Activated CD8-positive, alpha-beta memory T cell treated with anti-CD3 and anti-CD28 coated beads for 36 hours (primary cell): ENCODE results near the gene NFIX. TPM values are rescaled to one million over a fixed set of nuclear protein-coding genes. Genes with fewer than 3 reads are reported as not detected.

ENCODE experiments used
- CTCF ChIA-PET: fragments of 350-600 bp; sonication (Branson Sonifier 250); formaldehyde crosslinking; loops from one replicate; lab custom pipeline; 2021; ENCODE audit warnings: antibody characterized with exemption; lab: Charles Lee
- POLR2A ChIA-PET: fragments of 350-600 bp; sonication (Branson Sonifier 250); formaldehyde crosslinking; loops from one replicate; lab custom pipeline; 2021; ENCODE audit warnings: antibody characterized with exemption; lab: Charles Lee
- total RNA-seq, 2 experiments: library from RNA; stranded (reverse); gene quantifications; one replicate each; pipeline ENCODE4 v1.2.3, GENCODE V29; 2021

NFIX gene
- total RNA-seq, 2 experiments from 2014 or later = 2.2 to 3.5 TPM

DNA sequence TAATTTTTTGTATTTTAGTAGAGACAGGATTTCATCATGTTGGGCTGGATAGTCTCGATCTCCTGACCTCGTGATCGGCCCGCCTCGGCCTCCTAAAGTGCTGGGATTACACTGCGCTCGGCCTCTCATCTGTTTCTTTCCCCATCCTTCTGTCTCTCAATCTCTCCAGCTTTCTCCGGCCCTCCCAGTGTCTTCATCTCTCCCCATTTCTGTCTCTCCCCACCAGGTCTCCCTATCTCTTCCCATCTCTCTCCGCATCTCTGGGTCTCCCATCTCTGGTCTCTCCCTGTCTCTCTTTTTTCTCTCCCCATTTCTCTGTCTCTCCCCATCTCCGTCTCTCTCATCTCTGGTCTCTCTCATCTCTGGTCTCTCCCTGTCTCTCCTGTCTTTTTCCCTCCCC, 12.2 kb upstream of the NFIX start:
- CTCF ChIA-PET = interaction anchor here (1.1 to 3.2 kb wide), 5 partner anchors 17 to 111 kb away, joined by 3 to 25 read pairs (median 15); no protein-coding TSS in a partner anchor
- POLR2A ChIA-PET = no interaction called here

DNA sequence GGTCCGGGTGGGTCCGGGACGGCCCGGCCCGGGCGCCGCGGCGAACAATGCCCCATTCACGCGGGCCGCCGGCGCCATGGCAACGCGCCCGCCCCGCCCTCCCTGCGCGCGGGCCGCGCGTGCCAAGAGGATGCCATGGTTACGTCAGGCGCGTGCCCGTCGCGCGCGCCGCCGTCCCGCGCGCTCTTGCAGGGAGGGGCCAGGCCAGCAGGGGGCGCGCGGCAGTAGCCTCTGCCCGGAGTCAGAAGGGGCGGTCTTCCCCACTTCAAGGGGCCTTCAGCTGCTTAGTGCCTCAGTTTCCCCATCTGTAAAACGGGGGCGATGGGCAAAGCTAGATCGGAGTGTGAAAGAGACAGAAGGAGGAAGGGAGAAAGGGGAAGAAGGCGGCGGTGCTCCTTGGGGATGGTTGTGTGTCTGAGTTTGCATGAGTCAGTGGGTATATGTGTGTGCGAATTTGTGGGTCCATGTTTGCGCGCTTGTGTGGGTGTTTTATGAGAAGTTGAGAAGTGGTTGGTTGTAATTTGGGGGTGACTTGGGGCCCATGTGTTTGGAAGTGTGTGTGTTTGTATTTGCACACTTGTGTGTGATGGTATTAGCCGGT, 11.6 kb upstream of the NFIX start:
- CTCF ChIA-PET = interaction anchor here (0.6 to 3.2 kb wide), 9 partner anchors 17 to 111 kb away, joined by 3 to 25 read pairs (median 4); no protein-coding TSS in a partner anchor
- POLR2A ChIA-PET = no interaction called here

GRCh38 chr19:12984143-12984627, 11.1 kb upstream of the NFIX start:
- ChIA-PET CTCF (interaction anchor here (0.6 to 3.2 kb wide), 9 partner anchors 15 to 111 kb away, joined by 3 to 19 read pairs (median 3); no protein-coding TSS in a partner anchor), POLR2A (no interaction called here)

DNA sequence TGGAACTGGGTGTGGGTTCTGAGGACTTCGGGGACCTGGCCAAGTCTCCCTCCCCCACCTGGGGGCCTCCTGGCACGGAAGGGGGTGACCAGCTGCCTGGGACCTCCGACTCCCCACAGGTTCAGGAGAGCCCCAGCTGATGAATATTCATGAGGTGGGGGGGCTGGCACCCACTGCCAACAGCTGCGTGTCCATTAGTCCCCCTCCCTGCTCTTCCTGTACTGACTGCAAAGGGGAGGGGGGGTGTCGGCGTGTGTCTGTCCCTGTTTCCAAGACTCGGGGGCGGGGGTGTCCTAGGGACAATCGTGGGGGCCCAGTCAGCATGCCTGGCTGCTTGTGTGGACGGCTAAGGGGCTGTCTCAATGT, 10.6 kb upstream of the NFIX start:
- ChIA-PET CTCF (interaction anchor here (1.0 to 3.2 kb wide), 6 partner anchors 14 to 109 kb away, joined by 3 to 19 read pairs (median 4); no protein-coding TSS in a partner anchor), POLR2A (no interaction called here)

DNA sequence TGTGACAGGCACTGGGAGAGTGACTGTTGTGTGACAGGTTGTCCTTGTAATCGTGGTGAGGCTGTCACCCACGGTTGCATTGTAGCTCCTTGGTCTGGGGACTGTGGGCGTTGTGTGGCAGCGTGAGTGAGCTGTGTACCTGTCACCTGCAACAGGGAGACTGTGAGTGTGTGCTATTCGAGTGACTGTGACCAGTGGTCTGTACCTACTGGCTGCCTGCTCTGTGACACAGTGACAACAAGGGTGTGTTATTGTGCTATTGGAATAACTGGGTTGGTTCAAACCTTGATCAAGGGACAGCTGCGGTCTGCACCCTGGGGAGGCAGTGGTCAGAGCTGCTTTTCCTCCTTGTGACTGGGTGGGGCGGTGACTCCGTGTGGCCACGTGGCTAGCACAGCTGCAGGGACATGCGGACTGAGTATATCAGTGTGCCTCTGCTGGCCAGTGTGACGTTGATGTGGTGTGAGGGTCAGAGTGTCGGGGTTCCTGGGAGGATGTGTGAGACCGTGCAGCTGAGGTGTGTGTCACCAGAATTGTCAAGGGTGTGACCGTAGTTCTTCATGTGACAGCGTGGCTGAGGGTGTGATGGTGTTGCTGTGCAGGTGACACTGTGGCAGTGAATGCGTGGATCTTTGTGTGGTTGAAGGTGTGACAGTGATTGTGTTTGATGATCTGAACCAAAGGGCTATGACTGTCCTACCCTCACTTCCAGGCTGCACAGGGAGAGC, 10.1 kb upstream of the NFIX start:
- ChIA-PET POLR2A (no interaction called here), CTCF (interaction anchor here (1.0 to 3.2 kb wide), 6 partner anchors 14 to 132 kb away, joined by 3 to 19 read pairs (median 4); no protein-coding TSS in a partner anchor)

DNA sequence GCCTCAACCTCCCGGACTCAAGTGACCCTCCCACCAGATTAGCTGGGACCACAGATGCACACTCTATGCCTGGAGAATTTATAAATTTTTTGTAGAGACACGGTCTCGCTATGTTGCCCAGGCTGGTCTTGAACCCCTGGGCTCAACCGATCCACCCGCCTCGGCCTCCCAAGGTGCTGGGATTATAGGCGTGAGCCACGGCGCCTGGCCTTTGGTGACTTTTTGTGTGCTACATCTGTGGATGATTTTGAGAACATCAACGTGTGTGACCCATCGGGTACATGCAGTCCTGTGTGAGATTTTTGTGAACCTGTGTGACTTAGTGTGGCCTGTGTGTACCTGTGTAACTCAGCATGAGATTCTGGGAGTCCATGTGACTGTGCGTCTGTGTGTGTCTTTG, 8.5 kb upstream of the NFIX start:
- ChIA-PET CTCF (interaction anchor here (0.8 to 1.0 kb wide), 3 partner anchors 75 to 131 kb away, joined by 3 read pairs; no protein-coding TSS in a partner anchor), POLR2A (no interaction called here)

DNA sequence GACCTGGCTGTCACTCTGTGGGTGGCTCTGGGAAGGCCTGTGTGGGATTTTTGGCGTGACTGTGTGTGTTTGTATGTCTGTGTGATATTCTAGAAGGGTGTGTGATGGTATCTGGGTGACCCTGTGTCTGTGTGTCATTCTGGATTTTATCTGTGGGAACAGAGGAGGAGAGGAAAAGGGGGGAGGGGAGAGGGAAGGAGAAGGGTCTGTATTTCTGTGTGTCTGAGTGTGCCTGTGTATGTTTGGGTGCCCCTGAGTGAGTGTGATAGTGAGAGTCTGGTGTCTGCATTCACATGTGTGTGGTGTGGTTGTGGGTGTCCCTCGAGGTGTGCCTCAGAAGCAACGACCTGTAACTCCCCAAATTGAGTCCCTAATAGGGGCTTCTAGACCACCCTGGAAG, 8.1 kb upstream of the NFIX start:
- ChIA-PET CTCF (interaction anchor here (1.0 kb wide), 1 partner anchor 74 kb away, joined by 3 read pairs; no protein-coding TSS in a partner anchor), POLR2A (no interaction called here)

DNA sequence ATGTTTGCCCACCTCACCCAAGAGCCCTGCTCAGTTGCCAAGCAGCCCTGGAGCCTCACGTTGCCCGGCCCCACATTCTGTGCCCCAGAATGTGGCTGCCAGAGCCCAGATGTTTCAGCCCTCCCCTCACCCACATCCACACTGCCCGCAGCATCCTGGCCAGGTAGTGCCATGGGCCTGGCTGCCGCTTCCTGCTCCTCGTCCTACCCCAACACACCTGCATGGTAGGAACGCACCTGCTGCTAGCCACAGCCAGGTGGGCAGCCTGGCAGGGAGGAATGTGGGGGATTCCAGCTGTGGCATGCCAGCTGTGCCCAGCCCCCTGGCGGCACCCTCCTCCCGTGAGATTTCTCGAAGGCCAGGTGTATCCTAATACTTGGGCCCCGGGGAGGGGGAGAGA, 7.5 kb upstream of the NFIX start:
- POLR2A ChIA-PET = no interaction called here
- CTCF ChIA-PET = no interaction called here

- POLR2A ChIA-PET = no interaction called here
- CTCF ChIA-PET = no interaction called here
These were observed 4.8 kb upstream of the NFIX start for GRCh38 chr19:12990431-12990830.

- ChIA-PET POLR2A (no interaction called here), CTCF (no interaction called here)
These were observed 4.4 kb upstream of the NFIX start for GRCh38 chr19:12990853-12991252.

- CTCF ChIA-PET = no interaction called here
- POLR2A ChIA-PET = no interaction called here
These were observed 4.0 kb upstream of the NFIX start for GRCh38 chr19:12991296-12991695.

DNA sequence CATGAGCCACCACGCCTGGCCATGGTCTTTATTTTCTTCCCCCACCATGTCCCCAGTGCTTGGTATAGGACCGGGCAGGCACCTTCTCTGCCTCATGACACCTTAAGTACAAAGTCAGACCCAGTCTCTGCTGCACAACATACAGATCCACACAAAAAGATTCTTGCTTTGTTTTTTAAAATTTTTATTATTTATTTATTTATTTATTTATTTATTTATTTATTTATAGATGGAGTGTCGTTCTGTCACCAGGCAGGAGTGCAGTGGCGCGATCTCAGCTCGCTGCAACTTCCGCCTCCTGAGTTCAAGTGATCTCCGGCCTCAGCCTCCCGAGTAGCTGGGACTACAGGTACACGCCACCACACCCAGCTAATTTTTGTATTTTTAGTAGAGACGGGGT, 2.5 kb upstream of the NFIX start:
- CTCF ChIA-PET = interaction anchor here (0.9 kb wide), 1 partner anchor 13 kb away, joined by 3 read pairs; no protein-coding TSS in a partner anchor
- POLR2A ChIA-PET = no interaction called here

- CTCF ChIA-PET = interaction anchor here (0.9 to 1.8 kb wide), 3 partner anchors 13 to 100 kb away, joined by 3 to 4 read pairs (median 3); no protein-coding TSS in a partner anchor
These were observed 1.7 kb upstream of the NFIX start for GRCh38 chr19:12993562-12993961.

DNA sequence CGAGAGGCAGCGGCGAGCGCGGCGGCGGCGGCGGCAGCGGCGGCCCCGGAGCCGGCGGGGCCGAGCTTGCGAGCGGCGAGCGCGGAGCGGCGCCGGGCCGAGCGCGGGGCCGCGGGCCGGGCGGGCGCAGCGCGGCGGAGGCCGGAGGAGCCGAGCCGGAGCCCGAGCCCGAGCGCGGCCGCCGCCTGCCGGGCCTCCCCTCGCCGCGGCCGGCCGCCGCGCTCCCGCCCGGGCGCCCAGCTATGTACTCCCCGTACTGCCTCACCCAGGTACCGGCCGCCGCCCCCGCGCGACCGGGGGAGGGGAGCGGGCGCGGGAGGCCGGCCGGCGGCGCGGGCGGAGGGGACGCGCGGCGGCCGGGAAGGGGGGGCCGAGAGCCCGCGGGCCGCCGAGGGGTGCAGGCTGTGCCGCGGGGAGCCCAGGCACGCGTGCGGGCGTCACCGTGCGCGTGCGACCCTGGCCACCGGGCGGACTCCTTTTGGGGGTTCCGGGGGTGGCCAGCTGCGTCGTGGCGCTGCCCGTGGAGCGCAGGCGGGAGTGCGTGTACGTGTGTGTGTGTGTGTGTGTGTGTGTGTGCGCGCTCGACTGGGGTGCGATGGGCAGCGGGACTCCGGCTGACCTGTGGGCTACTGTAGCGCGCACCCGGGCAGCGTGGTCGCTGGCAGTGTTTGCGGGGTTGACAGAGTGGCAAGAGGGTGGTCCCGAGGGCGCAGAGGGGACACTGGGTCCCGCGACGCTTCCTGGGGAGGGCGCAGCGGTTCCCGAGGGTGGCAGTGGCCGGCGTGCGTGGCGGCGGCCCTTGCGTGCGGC, 526 bp downstream of the NFIX start:
- POLR2A ChIA-PET = no interaction called here
- CTCF ChIA-PET = no interaction called here

More at GRCh38 chr19:12993562-12993961, 1.7 kb upstream of the NFIX start:
- POLR2A ChIA-PET = no interaction called here

DNA sequence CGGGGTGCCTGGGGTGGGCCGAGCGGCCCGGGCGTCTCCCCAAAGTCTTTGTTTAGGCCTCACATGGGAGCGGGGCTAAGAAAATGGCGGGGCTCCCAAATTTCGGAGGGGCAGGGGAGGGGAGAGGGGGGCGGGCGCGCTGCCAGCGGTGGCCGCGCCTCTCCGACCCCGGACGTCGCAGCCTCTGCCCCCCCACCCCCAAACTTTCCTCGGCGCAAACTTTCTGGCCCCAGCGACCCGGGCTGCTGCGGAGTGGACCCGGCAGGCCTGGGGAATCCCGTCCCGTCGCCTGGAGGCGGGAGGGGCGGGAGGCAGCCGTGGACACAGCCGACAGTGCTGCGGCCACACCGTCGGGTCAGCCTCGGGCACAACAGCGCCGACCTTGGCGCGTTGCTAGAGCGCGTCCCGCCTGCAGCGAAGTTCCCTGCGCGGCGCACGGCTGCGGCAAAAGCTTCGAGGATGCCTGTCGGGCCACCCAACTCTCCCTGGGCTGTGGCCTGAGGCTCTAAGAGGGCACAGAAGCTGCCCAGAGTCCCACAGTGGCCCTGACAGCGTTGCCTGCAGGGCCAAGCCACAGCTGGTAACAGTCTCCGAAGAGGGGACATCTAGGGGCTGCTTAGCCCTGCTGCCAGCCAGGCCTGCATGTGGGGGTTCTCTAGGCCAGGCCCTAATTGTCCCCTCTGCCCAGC, 1.3 kb downstream of the NFIX start:
- ChIA-PET POLR2A (no interaction called here), CTCF (interaction anchor here (0.8 to 1.1 kb wide), 2 partner anchors 18 to 65 kb away, joined by 3 read pairs; no protein-coding TSS in a partner anchor)

- CTCF ChIA-PET = interaction anchor here (0.8 to 1.1 kb wide), 2 partner anchors 17 to 64 kb away, joined by 3 read pairs; no protein-coding TSS in a partner anchor
These were observed 2.1 kb downstream of the NFIX start for GRCh38 chr19:12997179-12997966.

GRCh38 chr19:12997967-12998940, 3.0 kb downstream of the NFIX start:
- POLR2A ChIA-PET = no interaction called here
- CTCF ChIA-PET = interaction anchor here (1.0 kb wide), 1 partner anchor 14 kb away, joined by 3 read pairs; no protein-coding TSS in a partner anchor

More at GRCh38 chr19:12997179-12997966, 2.1 kb downstream of the NFIX start:
- POLR2A ChIA-PET = no interaction called here
